ENCODE measurements around the gene ERC1.

The ERC1 gene

GRCh38 chr12:1528791-1529190 lies 537.8 kb downstream of the ERC1 start:
- no peak for DNase-seq

- no peak for DNase-seq
Observed at GRCh38 chr12:1529228-1529861, 538.3 kb downstream of the ERC1 start.

GRCh38 chr12:1529862-1530591 lies 539.0 kb downstream of the ERC1 start:
- no peak for DNase-seq

GRCh38 chr12:1530592-1531152 lies 539.6 kb downstream of the ERC1 start:
- no peak for DNase-seq

- DNase-seq = no peak
Observed at GRCh38 chr12:1531153-1531653, 540.2 kb downstream of the ERC1 start.

- no peak for DNase-seq
Observed at GRCh38 chr12:1531654-1532374, 540.8 kb downstream of the ERC1 start.

- no peak for DNase-seq
Observed at GRCh38 chr12:1532375-1533165, 541.5 kb downstream of the ERC1 start.

GRCh38 chr12:1533205-1533601 lies 542.2 kb downstream of the ERC1 start:
- DNase-seq = no peak

- DNase-seq = no peak
Observed at GRCh38 chr12:1533602-1534304, 542.7 kb downstream of the ERC1 start.

GRCh38 chr12:1534748-1535147 lies 543.7 kb downstream of the ERC1 start:
- no peak for DNase-seq

- no peak for DNase-seq
Observed at GRCh38 chr12:1536817-1537216, 545.8 kb downstream of the ERC1 start.

GRCh38 chr12:1539135-1539534 lies 548.1 kb downstream of the ERC1 start:
- DNase-seq = no peak

GRCh38 chr12:1540690-1541089 lies 549.7 kb downstream of the ERC1 start:
- DNase-seq = no peak

- DNase-seq = no peak
Observed at GRCh38 chr12:1542599-1542998, 551.6 kb downstream of the ERC1 start.

- DNase-seq = no peak
Observed at GRCh38 chr12:1544996-1545700, 554.1 kb downstream of the ERC1 start.

All from right forelimb (tissue), 1 donor.